Adipocyte (in vitro differentiated cells): ENCODE results near the gene BLTP3B.

ENCODE experiments used
- DNase-seq: peaks from one replicate; pipeline ENCODE4 v3.0.0-alpha.2; 2015; ENCODE audit warnings: low read depth
- H3K27me3 ChIP-seq: replicated peaks from 2 replicates; pipeline ENCODE4 v1.7.0; 2013; ENCODE audit warnings: mild to moderate bottlenecking, low read length, moderate library complexity; ENCODE audit not compliant: control insufficient read depth, insufficient read depth
- H3K36me3 ChIP-seq: 2 replicates; pipeline ENCODE4 v1.7.0; 2013; ENCODE audit warnings: low read length, mild to moderate bottlenecking, moderate library complexity; ENCODE audit not compliant: control insufficient read depth, insufficient read depth, severe bottlenecking
- H3K4me1 ChIP-seq: 2 replicates; pipeline ENCODE4 v1.7.0; 2013; ENCODE audit warnings: mild to moderate bottlenecking, low read length, moderate library complexity; ENCODE audit not compliant: control insufficient read depth, insufficient read depth
- H3K4me3 ChIP-seq: 2 replicates; pipeline ENCODE4 v1.7.0; 2013; ENCODE audit warnings: mild to moderate bottlenecking, low read length, moderate library complexity
- H3K9ac ChIP-seq: 2 replicates; pipeline ENCODE4 v1.7.0; 2013; ENCODE audit warnings: mild to moderate bottlenecking, low read length, moderate library complexity
- H3K9me3 ChIP-seq: 2 replicates; pipeline ENCODE4 v1.7.0; 2013; ENCODE audit warnings: mild to moderate bottlenecking, low read length, moderate library complexity; ENCODE audit not compliant: control insufficient read depth

The BLTP3B gene

DNA sequence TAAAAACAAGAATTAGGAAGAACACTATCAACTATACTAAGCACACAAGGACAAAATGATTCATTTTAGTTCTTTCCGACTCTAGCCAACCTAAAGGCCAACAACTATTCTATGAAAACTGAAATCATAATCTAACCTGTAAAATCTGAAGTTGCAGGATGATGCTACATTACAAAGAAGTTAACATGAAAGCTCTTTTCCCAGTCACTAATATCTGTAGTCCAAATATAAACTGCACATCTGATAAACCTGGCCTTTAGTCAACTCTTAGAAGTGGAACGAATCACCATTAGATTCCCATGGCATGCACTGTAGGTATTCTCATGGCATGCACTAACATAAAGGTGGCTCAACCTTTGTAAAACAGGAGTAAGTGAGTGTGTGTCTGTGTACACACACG, 41.7 kb downstream of the BLTP3B start:
- no peaks in the 10 kb centered on the region for H3K27me3 ChIP-seq
- no peak overlapping the region for H3K4me3 ChIP-seq
- H3K9me3 ChIP-seq: no peaks in the 10 kb centered on the region
- no peaks in the 10 kb centered on the region for H3K4me1 ChIP-seq
- H3K36me3 ChIP-seq: peaks cover 32% of the 10 kb centered on the region
- DNase-seq: no peak
- H3K9ac ChIP-seq: no peak overlapping the region
